MM.1S (cell line): ENCODE data around the gene NSF.

Source experiments
- DNase-seq: peaks from one replicate; pipeline ENCODE4 v3.0.0-alpha.2; 2015
- H2AFZ ChIP-seq: fragments of 300-600 bp; sonication (generic); 2 replicates; pipeline ENCODE4 v1.6.0; 2016; ENCODE audit warnings: antibody characterized with exemption, low read length
- H3F3A ChIP-seq: fragments of 300-600 bp; sonication (generic); 2 replicates; pipeline ENCODE4 v1.6.1; 2016; ENCODE audit warnings: mild to moderate bottlenecking, antibody characterized with exemption, low read length, moderate library complexity, mixed read lengths; ENCODE audit not compliant: insufficient read depth
- H3K27ac ChIP-seq: fragments of 300-600 bp; sonication (generic); 2 replicates; pipeline ENCODE4 v1.5.1; 2016; ENCODE audit warnings: mild to moderate bottlenecking, low read length
- H3K27me3 ChIP-seq: fragments of 300-600 bp; sonication (generic); replicated peaks from 2 replicates; pipeline ENCODE4 v1.6.0; 2016; ENCODE audit warnings: low read length; ENCODE audit not compliant: insufficient read depth
- H3K36me3 ChIP-seq: fragments of 300-600 bp; sonication (generic); replicated peaks from 2 replicates; pipeline ENCODE4 v1.6.1; 2016; ENCODE audit warnings: mild to moderate bottlenecking, low read length, mixed read lengths; ENCODE audit not compliant: insufficient read depth
- H3K4me1 ChIP-seq: fragments of 300-600 bp; sonication (generic); 2 replicates; pipeline ENCODE4 v1.6.1; 2016; ENCODE audit warnings: low read length, mixed read lengths
- H3K4me2 ChIP-seq: fragments of 300-600 bp; sonication (generic); 2 replicates; pipeline ENCODE4 v1.6.0; 2016; ENCODE audit warnings: low read depth, low read length
- H3K4me3 ChIP-seq: fragments of 300-600 bp; sonication (generic); 2 replicates; pipeline ENCODE4 v1.5.1; 2016; ENCODE audit warnings: low read length, mixed read lengths
- H3K79me2 ChIP-seq: fragments of 300-600 bp; sonication (generic); 2 replicates; pipeline ENCODE4 v1.6.1; 2016; ENCODE audit warnings: mixed run types, low read length, mixed read lengths
- H3K9ac ChIP-seq: fragments of 300-600 bp; sonication (generic); 2 replicates; pipeline ENCODE4 v1.6.1; 2016; ENCODE audit warnings: low read length, mixed read lengths
- H3K9me2 ChIP-seq: fragments of 300-600 bp; sonication (generic); replicated peaks from 2 replicates; pipeline ENCODE4 v1.6.1; 2016; ENCODE audit warnings: mild to moderate bottlenecking, low read length, mixed read lengths; ENCODE audit not compliant: insufficient read depth
- H3K9me3 ChIP-seq: fragments of 300-600 bp; sonication (generic); replicated peaks from 2 replicates; pipeline ENCODE4 v1.6.1; 2016; ENCODE audit warnings: mild to moderate bottlenecking, low read length, mixed read lengths; ENCODE audit not compliant: insufficient read depth
- H4K20me1 ChIP-seq: fragments of 300-600 bp; sonication (generic); 2 replicates; pipeline ENCODE4 v1.6.1; 2016; ENCODE audit warnings: mild to moderate bottlenecking, low read length, moderate library complexity, mixed read lengths; ENCODE audit not compliant: insufficient read depth
- CTCF ChIP-seq: fragments of 300-600 bp; sonication (generic); IDR thresholded peaks from 2 replicates; pipeline ENCODE4 v1.5.1; 2016; ENCODE audit warnings: antibody characterized with exemption, low read length, mixed read lengths
- EZH2 ChIP-seq: fragments of 300-600 bp; sonication (generic); optimal IDR thresholded peaks from 2 replicates; pipeline ENCODE3; 2017; ENCODE audit warnings: low read depth, mild to moderate bottlenecking, antibody characterized with exemption, low read length, mixed read lengths
- EZH2phosphoT487 ChIP-seq: fragments of 300-600 bp; sonication (generic); IDR thresholded peaks from 2 replicates; pipeline ENCODE4 v1.6.1; 2018; ENCODE audit warnings: antibody characterized with exemption, low read length

The NSF gene

DNA sequence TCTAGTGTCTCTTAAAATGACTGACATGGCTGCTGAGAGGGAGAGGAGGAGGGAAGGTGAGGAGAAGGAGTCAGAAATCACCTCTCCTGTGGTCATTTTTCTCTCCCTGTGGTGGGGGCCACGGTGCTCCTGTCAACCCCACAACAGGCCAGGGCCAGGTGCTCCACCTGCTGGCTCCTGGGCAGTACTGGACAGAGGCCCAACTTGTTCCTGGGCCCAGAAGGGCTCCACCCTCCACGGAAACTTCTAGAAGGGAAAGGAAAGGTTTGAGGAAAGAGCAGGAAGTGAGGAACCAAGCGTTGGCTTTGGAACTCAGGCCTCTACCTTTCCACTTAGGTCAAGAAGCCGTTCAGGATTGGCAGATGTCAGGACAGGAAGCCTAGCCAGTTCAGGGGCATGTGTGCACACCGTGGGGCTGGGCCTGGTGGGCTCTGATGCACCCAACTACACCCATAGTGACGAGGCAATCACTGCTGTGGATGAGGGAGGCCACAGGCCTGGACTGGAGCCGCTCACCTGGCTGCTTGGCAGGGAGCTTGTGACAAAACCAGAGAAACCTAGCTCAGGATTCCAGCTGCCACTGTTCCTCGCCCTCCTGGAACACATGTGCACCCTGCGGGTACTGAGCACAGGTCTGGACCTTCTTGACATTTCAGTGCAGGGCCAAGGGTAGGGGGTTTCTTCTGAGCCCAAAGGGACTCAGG is 191.9 kb downstream of the NSF start:
- Histone ChIP-seq H3K4me2 (no peak overlapping the region), H3K4me1 (no peaks in the 10 kb centered on the region), H3K27me3 (peaks cover 21% of the 10 kb centered on the region), H3K9me3 (no peaks in the 10 kb centered on the region), H3F3A (no peaks in the 10 kb centered on the region), H3K36me3 (no peaks in the 10 kb centered on the region), H3K79me2 (no peaks in the 10 kb centered on the region), H2AFZ (0 out of 2 replicates have a peak overlapping the region, but pooled peaks have one; percentile 31), H4K20me1 (no peaks in the 10 kb centered on the region), H3K9ac (no peak overlapping the region), H3K27ac (no peak overlapping the region), H3K9me2 (no peaks in the 10 kb centered on the region), H3K4me3 (no peak overlapping the region)
- peak; percentile 30 for DNase-seq
- no peak for TF ChIP-seq EZH2
- peak; percentile 67 for TF ChIP-seq CTCF
- TF ChIP-seq EZH2phosphoT487, result no peak

GRCh38 chr17:46783031-46783593 is 192.6 kb downstream of the NSF start:
- Histone ChIP-seq H3K9me3 (no peaks in the 10 kb centered on the region), H3K9ac (no peak overlapping the region), H3K4me3 (no peak overlapping the region), H3K79me2 (no peaks in the 10 kb centered on the region), H4K20me1 (no peaks in the 10 kb centered on the region), H3K36me3 (no peaks in the 10 kb centered on the region), H3K9me2 (no peaks in the 10 kb centered on the region), H3K27ac (no peak overlapping the region), H3K4me2 (no peak overlapping the region), H3K4me1 (no peaks in the 10 kb centered on the region), H2AFZ (no peak overlapping the region), H3K27me3 (peaks cover 14% of the 10 kb centered on the region), H3F3A (no peaks in the 10 kb centered on the region)
- TF ChIP-seq EZH2phosphoT487, result no peak
- TF ChIP-seq CTCF, result no peak
- no peak for TF ChIP-seq EZH2
- no peak for DNase-seq

DNA sequence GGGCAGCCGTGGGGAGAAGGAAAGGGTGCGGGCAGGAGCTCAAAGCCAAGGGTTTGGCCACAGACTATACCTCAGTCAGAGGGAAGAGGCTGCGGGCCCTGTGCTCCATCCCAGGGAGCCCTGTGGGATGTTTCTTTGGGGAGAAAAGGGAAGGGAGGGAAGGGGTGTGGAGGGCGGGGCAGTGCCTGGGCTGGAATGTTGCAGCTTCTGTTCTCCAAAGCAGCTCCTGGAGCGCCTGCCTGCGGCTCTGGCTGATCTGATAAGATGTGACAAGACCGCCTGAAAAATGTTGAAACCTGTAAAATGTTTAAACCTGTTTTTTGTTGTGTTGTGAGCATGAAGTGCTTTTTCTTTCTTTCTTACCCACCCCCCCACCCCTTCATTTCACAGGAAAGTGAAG is 195.2 kb downstream of the NSF start:
- DNase-seq, result no peak
- no peaks in the 10 kb centered on the region for H3K79me2 ChIP-seq
- no peaks in the 10 kb centered on the region for H3K4me1 ChIP-seq
- no peaks in the 10 kb centered on the region for H3K9me2 ChIP-seq
- no peaks in the 10 kb centered on the region for H4K20me1 ChIP-seq
- no peak overlapping the region for H3K27ac ChIP-seq
- H2AFZ ChIP-seq, result no peak overlapping the region
- H3F3A ChIP-seq, result no peaks in the 10 kb centered on the region
- H3K36me3 ChIP-seq, result no peaks in the 10 kb centered on the region
- no peak overlapping the region for H3K4me2 ChIP-seq
- TF ChIP-seq EZH2 (no peak), CTCF (no peak)
- no peaks in the 10 kb centered on the region for H3K9me3 ChIP-seq
- 0 out of 2 replicates have a peak, but pooled peaks cover 6% of the 10 kb centered on the region for H3K27me3 ChIP-seq
- H3K9ac ChIP-seq, result no peak overlapping the region
- no peak overlapping the region for H3K4me3 ChIP-seq
